GM10847 (cell line): ENCODE results near the gene ULK3.

Experiments
- POLR2A ChIP-seq: IDR thresholded peaks from 2 replicates; pipeline ENCODE4 v1.6.1; 2011; ENCODE audit not compliant: insufficient read length; ENCODE audit errors: extremely low read depth

ULK3 gene

DNA sequence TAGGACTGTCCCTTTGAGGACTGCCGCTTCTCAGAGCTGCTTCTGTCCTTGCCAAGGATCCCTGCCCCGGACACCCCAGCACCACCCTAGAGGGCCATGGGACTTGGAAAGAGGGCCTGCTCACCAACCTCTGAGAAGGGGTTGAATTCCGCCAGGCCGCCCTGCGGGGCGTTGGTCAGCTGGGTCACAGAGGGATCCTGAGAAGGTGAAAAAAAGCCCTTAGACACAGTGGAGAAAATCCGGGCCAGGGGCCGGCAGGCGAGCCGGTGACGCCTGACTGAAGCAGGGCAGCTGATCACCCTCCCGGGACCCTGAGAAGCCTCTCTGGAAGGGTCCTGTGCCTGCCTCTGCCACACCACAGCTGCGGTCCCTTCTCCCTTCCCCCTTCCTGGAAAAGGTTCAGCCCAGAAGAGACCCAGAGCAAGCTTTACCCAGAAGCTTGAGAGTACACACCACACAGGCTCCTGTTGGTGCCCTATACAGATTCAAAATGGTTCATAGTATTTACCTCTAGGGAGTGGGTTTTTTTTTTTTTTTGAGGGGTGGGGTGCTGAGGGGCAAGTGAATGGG lies 11.6 kb upstream of the ULK3 start:
- no peak for TF ChIP-seq POLR2A

DNA sequence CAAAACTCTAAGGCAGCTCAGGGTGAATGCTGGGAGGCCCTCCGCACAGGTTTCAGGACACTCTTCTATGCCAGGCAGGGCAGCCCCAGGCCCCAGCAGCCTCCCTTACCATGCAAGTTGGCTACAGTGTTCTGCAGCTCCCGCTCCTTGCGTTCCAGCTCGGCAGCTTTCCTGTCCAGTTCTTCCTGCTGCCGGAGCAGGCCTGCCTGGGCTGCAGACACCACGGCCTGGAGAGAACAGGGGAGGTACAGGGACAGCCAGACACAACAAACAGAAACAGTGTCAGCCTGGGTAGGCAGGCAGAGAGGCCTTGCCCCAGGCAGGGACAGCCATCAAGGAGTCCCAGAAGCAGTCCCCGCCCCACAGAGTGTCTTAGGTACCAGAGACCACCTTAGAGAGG lies 9.0 kb upstream of the ULK3 start:
- no peak for TF ChIP-seq POLR2A

GRCh38 chr15:74850393-74850792 lies 7.4 kb upstream of the ULK3 start:
- no peak for TF ChIP-seq POLR2A

- no peak for TF ChIP-seq POLR2A
These were observed 4.5 kb upstream of the ULK3 start for GRCh38 chr15:74847432-74847831.

GRCh38 chr15:74845581-74845980 lies 2.6 kb upstream of the ULK3 start:
- TF ChIP-seq POLR2A = no peak

DNA sequence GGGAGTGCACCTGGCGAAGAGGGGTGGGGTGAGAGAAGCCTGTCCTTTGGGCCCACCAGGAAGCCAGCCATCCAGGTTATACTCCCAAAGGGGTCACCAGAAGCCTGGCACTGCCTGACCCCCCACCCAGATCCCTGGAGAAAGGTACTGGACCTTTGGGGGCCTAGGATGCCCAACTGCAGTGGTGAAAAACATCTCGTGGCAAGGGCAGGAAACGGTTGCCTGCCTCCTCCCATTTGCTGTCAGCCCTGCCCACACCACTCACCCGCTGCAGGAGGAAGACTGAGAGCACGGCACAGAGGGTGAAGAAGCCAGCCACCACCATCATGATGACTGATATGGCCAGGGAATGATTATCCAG lies 2.2 kb upstream of the ULK3 start:
- TF ChIP-seq POLR2A = no peak

DNA sequence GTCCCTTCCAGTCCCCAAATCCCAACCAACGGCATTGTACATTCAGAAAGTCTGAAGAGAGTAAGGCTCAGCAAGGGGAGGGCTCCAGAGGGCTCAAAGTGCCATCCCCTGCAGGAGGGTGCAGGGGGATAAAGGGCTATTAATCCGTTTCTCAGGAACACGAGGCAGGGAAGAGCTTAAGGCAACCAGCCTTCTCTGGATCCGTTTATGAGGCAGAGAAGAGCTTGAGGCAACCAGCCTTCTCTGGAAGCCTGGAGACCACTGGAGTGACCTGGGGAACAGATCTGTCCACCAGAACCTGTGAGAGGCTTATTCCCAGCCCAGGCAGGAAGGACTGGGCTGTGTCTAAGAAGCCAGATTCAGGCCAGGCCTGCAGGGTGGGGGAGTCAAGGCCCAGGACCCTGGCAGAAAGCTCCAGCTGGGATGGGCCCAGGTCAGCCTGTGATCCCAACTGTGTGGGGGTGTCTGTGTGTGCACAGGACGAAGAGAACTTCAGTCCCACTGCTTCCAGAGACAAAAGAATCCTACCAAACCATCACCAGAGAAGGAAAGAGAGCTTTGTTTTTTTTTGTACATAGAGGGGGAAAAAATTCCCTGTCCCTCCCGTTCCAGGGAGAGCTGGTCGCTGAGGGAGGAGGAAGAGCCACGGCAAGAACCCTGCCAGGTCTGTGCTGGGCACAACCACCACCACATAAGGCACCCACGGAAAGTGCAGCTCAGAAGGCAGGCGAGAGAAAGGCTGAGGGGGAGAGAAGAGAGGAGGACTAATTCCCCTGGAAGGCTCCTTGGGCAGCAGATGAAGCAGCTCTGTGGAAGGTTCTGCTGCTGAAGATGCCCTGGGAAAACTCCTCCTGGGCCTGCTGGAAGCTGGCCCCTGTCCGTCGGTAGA lies 1.6 kb upstream of the ULK3 start:
- TF ChIP-seq POLR2A = no peak

DNA sequence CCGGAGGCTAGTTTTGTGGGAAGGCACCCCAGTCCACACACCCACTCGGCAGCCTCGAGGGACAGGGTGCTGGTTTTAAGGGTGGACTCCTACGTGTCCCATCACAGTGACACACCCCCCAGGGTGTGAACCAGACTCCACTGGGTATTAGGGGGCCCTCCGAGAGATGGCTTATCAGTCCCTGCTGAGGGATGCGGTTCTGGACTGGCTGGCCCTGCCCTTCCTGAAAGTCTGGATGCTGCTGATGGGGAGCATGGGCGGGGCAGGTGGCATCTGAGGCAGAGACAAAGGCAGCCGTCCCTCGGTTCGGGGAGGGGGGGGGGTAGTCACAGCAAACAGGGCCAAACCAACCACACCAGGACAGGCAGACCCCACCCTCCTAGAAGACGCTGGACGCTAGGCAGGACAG lies 939 bp upstream of the ULK3 start:
- no peak for TF ChIP-seq POLR2A

DNA sequence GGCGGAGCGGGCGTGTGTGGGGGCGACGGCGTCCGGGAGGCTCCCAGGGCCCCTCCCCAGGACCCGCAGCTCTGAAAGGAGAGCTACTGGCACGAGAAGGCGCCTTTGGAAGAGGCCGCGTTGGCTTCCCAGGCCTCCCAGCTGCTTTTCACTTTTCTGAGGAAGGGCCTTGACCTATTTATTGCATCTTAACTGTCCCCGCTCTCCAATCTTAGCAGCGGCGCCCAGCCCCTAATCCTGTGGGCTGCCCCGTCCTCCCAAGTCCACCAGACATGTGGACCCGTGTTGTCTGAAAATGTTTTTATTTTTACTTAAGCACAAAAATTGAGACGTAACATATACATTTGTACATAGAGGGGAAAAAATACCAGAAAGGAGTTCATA lies 481 bp upstream of the ULK3 start:
- no peak for TF ChIP-seq POLR2A

- no peak for TF ChIP-seq POLR2A
These were observed 1.0 kb downstream of the ULK3 start for GRCh38 chr15:74841891-74842373.

DNA sequence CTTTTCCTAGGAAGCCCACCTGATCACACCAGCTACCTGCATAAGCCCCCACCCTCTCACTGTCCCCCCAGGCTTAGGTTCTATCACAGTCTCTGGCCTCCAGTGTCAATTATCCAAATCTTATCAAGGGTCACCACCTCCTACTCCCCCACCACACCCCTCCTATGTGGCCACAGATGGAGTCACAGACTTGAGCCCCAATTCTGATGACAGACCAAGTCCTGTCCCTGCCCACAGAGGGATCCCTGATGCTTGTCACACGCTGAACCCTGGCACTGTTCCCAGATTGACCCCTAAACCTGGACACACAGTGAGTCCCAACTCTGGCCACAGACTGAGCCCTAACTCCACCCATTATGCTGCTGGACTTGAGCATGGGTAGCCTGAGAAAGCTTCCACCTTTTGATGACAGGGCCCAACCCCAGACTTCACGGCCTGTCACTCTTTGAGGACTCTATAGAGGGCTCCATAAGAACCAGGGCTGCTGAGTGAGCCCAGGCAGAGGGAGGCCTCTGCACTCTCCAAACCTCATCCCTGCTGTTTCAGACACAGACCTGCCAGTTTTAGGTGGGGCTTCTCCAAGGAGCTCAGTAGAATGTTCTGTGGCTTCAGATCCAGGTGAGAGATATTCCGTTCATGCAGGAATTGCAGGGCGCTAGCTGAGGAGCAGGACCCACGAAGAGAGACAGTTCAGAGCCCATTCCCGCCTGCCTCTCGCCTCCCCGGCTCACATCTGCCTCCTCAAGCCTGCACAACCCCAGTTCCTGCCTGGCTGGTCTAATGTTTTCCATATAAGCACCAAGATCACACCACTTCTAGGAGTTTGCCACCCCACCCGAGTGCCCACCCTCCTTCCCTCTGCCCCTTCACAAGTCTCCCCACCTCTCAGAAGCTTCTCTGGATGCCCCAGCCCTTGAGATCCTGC lies 1.8 kb downstream of the ULK3 start:
- no peak for TF ChIP-seq POLR2A

- no peak for TF ChIP-seq POLR2A
These were observed 3.2 kb downstream of the ULK3 start for GRCh38 chr15:74839526-74840395.

GRCh38 chr15:74838746-74839525 lies 4.0 kb downstream of the ULK3 start:
- TF ChIP-seq POLR2A = no peak

DNA sequence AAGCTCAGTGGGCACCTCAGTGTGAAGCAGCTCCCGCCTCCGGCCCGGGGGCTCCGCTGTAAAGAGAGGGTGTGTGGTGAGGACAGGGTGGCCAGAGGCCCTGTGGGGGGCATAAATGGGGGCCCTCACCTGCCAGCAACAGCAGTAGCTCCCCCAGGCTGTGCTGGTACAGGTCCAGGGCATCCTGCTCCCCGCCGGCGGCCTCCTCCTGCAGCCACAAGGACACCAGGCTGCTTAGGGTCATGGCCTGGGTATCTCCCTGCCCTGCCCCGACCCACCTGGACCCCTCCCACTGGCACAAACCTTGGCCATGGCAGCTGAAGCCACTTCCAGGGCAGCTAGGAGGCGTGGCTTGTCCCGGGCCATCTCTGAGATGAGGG lies 4.8 kb downstream of the ULK3 start:
- TF ChIP-seq POLR2A = no peak
